Prostate gland (tissue), 2 donors: ENCODE data around the gene FUBP3.

Experiments
- POLR2AphosphoS5 ChIP-seq: sonication (generic); formaldehyde crosslinking; IDR thresholded peaks from one replicate; pipeline ENCODE4 v1.6.1; 2017; ENCODE audit warnings: antibody characterized with exemption
- TF ChIP-seq, protein P1 (sequence below), 4 experiments: fragments of 200-600 bp in 2 of 4; fragments of 450-650 bp in 2 of 4; sonication (generic) in 2 of 4; IDR thresholded peaks; 1 replicate in 3 of 4; 2 replicates in 1 of 4; pipeline ENCODE4 v1.5.1; 2016 to 2019; ENCODE audit warnings: antibody characterized with exemption in 4 of 4, mild to moderate bottlenecking in 2 of 4, moderate library complexity in 2 of 4

DNA sequence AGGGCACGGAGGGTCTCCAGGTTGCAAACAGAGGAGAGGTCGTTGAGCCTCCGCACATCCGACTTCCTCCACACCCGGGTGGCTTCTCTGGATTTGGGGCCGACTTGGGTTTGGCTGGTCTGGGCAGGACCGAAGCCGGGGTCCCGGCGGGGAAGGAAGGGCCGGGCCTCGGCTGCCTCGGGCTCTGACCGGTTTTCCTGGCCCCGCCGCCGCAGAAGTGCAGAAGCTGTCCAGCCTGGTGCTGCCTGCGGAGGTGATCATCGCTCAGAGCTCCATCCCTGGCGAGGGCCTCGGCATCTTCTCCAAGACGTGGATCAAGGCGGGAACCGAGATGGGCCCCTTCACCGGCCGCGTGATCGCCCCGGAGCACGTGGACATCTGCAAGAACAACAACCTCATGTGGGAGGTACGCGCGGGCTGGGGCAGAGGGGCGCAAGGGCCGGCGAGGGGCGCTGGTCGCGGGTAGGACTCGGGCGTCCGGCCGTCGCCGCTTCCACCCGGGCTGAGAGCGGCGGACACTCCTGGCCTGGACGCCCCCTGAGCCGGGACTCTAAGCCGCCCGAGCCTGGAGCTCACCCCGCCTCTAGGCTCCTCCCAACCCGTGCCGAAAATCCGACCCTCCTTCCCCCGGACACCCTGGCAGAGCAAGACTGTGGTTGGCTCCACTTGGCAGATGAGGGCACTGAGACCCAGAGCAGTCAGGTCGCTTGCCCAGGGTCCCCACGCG lies 87.2 kb downstream of the FUBP3 start:
- TF ChIP-seq, protein P1, sequence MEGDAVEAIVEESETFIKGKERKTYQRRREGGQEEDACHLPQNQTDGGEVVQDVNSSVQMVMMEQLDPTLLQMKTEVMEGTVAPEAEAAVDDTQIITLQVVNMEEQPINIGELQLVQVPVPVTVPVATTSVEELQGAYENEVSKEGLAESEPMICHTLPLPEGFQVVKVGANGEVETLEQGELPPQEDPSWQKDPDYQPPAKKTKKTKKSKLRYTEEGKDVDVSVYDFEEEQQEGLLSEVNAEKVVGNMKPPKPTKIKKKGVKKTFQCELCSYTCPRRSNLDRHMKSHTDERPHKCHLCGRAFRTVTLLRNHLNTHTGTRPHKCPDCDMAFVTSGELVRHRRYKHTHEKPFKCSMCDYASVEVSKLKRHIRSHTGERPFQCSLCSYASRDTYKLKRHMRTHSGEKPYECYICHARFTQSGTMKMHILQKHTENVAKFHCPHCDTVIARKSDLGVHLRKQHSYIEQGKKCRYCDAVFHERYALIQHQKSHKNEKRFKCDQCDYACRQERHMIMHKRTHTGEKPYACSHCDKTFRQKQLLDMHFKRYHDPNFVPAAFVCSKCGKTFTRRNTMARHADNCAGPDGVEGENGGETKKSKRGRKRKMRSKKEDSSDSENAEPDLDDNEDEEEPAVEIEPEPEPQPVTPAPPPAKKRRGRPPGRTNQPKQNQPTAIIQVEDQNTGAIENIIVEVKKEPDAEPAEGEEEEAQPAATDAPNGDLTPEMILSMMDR (IDR thresholded peaks at IDR 0.05): no peak
- no peak for TF ChIP-seq POLR2AphosphoS5
